Upper lobe of left lung (tissue), 6 donors: ENCODE data around the gene RBBP7. TPM values are rescaled to one million over a fixed set of nuclear protein-coding genes. Genes with fewer than 3 reads are reported as not detected.

Source experiments
- ATAC-seq, 2 donors: fragments of 200-7000 bp; cut with Tn5 transposase; one replicate each; pipeline ENCODE4 v1.9.1; 2022; ENCODE audit warnings: mild to moderate bottlenecking in 2 of 2, moderate library complexity in 2 of 2; ENCODE audit not compliant: low FRiP score in 2 of 2
- DNase-seq, 2 donors: peaks; one replicate each; pipeline ENCODE4 v3.0.0-alpha.2; 2019 to 2020
- H3K27ac ChIP-seq, 4 donors: fragments of 200-600 bp; sonication (generic); one replicate each; pipeline ENCODE4 v1.5.1; 2016 to 2019
- H3K27me3 ChIP-seq, 4 donors: fragments of 200-600 bp; sonication (generic); one replicate each; pipeline ENCODE4 v1.5.1; 2017 to 2019
- H3K36me3 ChIP-seq, 4 donors: fragments of 200-600 bp; sonication (generic); one replicate each; pipeline ENCODE4 v1.5.1; 2016 to 2019
- H3K4me1 ChIP-seq, 4 donors: fragments of 200-600 bp; sonication (generic); one replicate each; pipeline ENCODE4 v1.5.1; 2018 to 2019
- H3K4me3 ChIP-seq, 4 donors: fragments of 200-600 bp; sonication (generic); one replicate each; pipeline ENCODE4 v1.5.1; 2017 to 2019; ENCODE audit warnings: mild to moderate bottlenecking in 2 of 4, moderate library complexity in 1 of 4
- H3K9me3 ChIP-seq, 4 donors: fragments of 200-600 bp; sonication (generic); one replicate each; pipeline ENCODE4 v1.5.1; 2018 to 2019
- CTCF ChIP-seq, 6 experiments: fragments of 450-650 bp in 4 of 6; fragments of 200-600 bp in 2 of 6; sonication (generic) in 2 of 6; IDR thresholded peaks; one replicate each; pipeline ENCODE4 v1.5.1; 2016 to 2019; ENCODE audit warnings: antibody characterized with exemption in 6 of 6
- EP300 ChIP-seq, 4 donors: sonication (generic); formaldehyde crosslinking; IDR thresholded peaks; one replicate each; pipeline ENCODE4 v1.5.1; 2017; ENCODE audit warnings: antibody characterized with exemption in 4 of 4, control low read depth in 2 of 4
- POLR2A ChIP-seq, 4 donors: fragments of 450-650 bp; IDR thresholded peaks; one replicate each; pipeline ENCODE4 v1.5.1; 2016 to 2017; ENCODE audit warnings: antibody characterized with exemption in 4 of 4, mild to moderate bottlenecking in 2 of 4
- POLR2AphosphoS5 ChIP-seq, 2 donors: sonication (generic); formaldehyde crosslinking; IDR thresholded peaks; one replicate each; pipeline ENCODE4 v1.5.1; 2017; ENCODE audit warnings: antibody characterized with exemption in 2 of 2
- WGBS, 2 donors: methylation state at CpG; one replicate each; pipeline ENCODE4 v1.1.5; 2017 to 2018; 5-methylcytosine and 5-hydroxymethylcytosine counted together
- total RNA-seq, 6 donors: library from RNA; depleted of rRNA in 4 of 6; stranded (reverse); fragments of >200 nt in 4 of 6; gene quantifications; one replicate each; pipeline versions ENCODE4 v1.1.0 to v1.2.1, GENCODE V29; 2016 to 2021
- donor health status: DM: no; HTN: no; CAD: no; lungs with moderate emphysema.
- donor health status: DM: no; HTN: yes; CAD: no; lungs with severe emphysema.

Gene RBBP7
- total RNA-seq, 6 donors from 2014 or later: 59.1 to 73.3 (median 63.7) TPM

GRCh38 chrX:16885628-16886027, 15.5 kb upstream of the RBBP7 start:
- Histone ChIP-seq H3K27me3 (no peaks in the 10 kb centered on the region), H3K27ac (no peak overlapping the region), H3K9me3 (no peaks in the 10 kb centered on the region), H3K36me3 (no peaks in the 10 kb centered on the region), H3K4me3 (no peak overlapping the region), H3K4me1 (peaks cover 0 to 6% (median 1%) of the 10 kb centered on the region in 4 donors)
- TF ChIP-seq POLR2A (IDR thresholded peaks at IDR 0.05): no peak
- TF ChIP-seq POLR2AphosphoS5 (IDR thresholded peaks at IDR 0.05): no peak
- no peak for TF ChIP-seq EP300 (IDR thresholded peaks at IDR 0.05)
- TF ChIP-seq CTCF (IDR thresholded peaks at IDR 0.05): no peak
- ATAC-seq (no peak), DNase-seq (no peak)
- 79 to 100% methylated on average over 1 of the region's 1 CpG for WGBS, 2 donors

- H3K4me3 ChIP-seq: no peak overlapping the region
- WGBS, 2 donors: 41 to 66% methylated on average over 3 of the region's 3 CpGs
These were observed 13.3 kb upstream of the RBBP7 start for GRCh38 chrX:16883487-16883804.

GRCh38 chrX:16882702-16883486, 12.7 kb upstream of the RBBP7 start:
- H3K4me1 ChIP-seq: peaks cover 0 to 6% (median 1%) of the 10 kb centered on the region in 4 donors
- H3K9me3 ChIP-seq: no peaks in the 10 kb centered on the region
- no peaks in the 10 kb centered on the region for H3K27me3 ChIP-seq
- DNase-seq (peak; percentile 37 to 65), ATAC-seq (peak; percentile 75 to 88)
- H3K27ac ChIP-seq: peak overlapping the region in 2 of 4 donors; percentile 31 to 63
- no peaks in the 10 kb centered on the region for H3K36me3 ChIP-seq
- peak overlapping the region; percentile 18 to 52 (median 43) for H3K4me3 ChIP-seq
- TF ChIP-seq CTCF (IDR thresholded peaks at IDR 0.05): peak; percentile 36 to 50 (median 44)
- TF ChIP-seq POLR2A (IDR thresholded peaks at IDR 0.05): no peak
- 0 to 27% methylated on average over 8 to 27 of the region's 27 CpGs for WGBS, 2 donors

More at GRCh38 chrX:16883487-16883804, 13.3 kb upstream of the RBBP7 start:
- DNase-seq (no peak), ATAC-seq (no peak)
- no peaks in the 10 kb centered on the region for H3K36me3 ChIP-seq
- H3K27me3 ChIP-seq: no peaks in the 10 kb centered on the region
- peaks cover 0 to 6% (median 1%) of the 10 kb centered on the region in 4 donors for H3K4me1 ChIP-seq
- no peaks in the 10 kb centered on the region for H3K9me3 ChIP-seq
- no peak for TF ChIP-seq POLR2AphosphoS5 (IDR thresholded peaks at IDR 0.05)
- no peak for TF ChIP-seq CTCF (IDR thresholded peaks at IDR 0.05)
- no peak for TF ChIP-seq EP300 (IDR thresholded peaks at IDR 0.05)
- no peak for TF ChIP-seq POLR2A (IDR thresholded peaks at IDR 0.05)
- no peak overlapping the region for H3K27ac ChIP-seq

GRCh38 chrX:16882169-16882568, 12.0 kb upstream of the RBBP7 start:
- Histone ChIP-seq H3K36me3 (no peaks in the 10 kb centered on the region), H3K9me3 (no peaks in the 10 kb centered on the region), H3K4me1 (peaks cover 0 to 6% (median 1%) of the 10 kb centered on the region in 4 donors), H3K27ac (no peak overlapping the region), H3K4me3 (peak overlapping the region in 3 of 4 donors; percentile 38 to 52 (median 48)), H3K27me3 (no peaks in the 10 kb centered on the region)
- TF ChIP-seq EP300 (IDR thresholded peaks at IDR 0.05) (no peak), POLR2A (IDR thresholded peaks at IDR 0.05) (no peak), CTCF (IDR thresholded peaks at IDR 0.05) (no peak), POLR2AphosphoS5 (IDR thresholded peaks at IDR 0.05) (no peak)
- WGBS, 2 donors: 4 to 26% methylated on average over 4 to 7 of the region's 7 CpGs
- DNase-seq (peak in 1 of 2 donors; percentile 52), ATAC-seq (peak; percentile 37 to 56)

GRCh38 chrX:16876696-16877095, 6.5 kb upstream of the RBBP7 start:
- H3K27me3 ChIP-seq: no peaks in the 10 kb centered on the region
- no peak for ATAC-seq
- H3K4me3 ChIP-seq: no peak overlapping the region
- no peak overlapping the region for H3K27ac ChIP-seq
- WGBS, 2 donors: 45 to 47% methylated on average over 1 of the region's 1 CpG
- peaks cover 0 to 3% (median 0%) of the 10 kb centered on the region in 4 donors for H3K4me1 ChIP-seq
- TF ChIP-seq POLR2AphosphoS5 (IDR thresholded peaks at IDR 0.05): no peak
- TF ChIP-seq POLR2A (IDR thresholded peaks at IDR 0.05): no peak
- no peak for TF ChIP-seq CTCF (IDR thresholded peaks at IDR 0.05)
- no peak for TF ChIP-seq EP300 (IDR thresholded peaks at IDR 0.05)
- H3K36me3 ChIP-seq: no peaks in the 10 kb centered on the region
- H3K9me3 ChIP-seq: no peaks in the 10 kb centered on the region
- DNase-seq: no peak
